Activated CD8-positive, alpha-beta memory T cell treated with anti-CD3 and anti-CD28 coated beads for 4 hours (primary cell): ENCODE measurements around the gene TECR.
"Not testable (repeated sequence)": the region's sequence is repeated elsewhere in the genome, so short reads cannot be mapped to it uniquely, and the experiment has no call there.

Experiments
- DNase-seq, 2 donors: peaks; one replicate each; pipeline ENCODE4 v3.0.0-alpha.2; 2020; ENCODE audit warnings: low read depth in 2 of 2

Gene TECR, protein sequence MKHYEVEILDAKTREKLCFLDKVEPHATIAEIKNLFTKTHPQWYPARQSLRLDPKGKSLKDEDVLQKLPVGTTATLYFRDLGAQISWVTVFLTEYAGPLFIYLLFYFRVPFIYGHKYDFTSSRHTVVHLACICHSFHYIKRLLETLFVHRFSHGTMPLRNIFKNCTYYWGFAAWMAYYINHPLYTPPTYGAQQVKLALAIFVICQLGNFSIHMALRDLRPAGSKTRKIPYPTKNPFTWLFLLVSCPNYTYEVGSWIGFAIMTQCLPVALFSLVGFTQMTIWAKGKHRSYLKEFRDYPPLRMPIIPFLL

DNA sequence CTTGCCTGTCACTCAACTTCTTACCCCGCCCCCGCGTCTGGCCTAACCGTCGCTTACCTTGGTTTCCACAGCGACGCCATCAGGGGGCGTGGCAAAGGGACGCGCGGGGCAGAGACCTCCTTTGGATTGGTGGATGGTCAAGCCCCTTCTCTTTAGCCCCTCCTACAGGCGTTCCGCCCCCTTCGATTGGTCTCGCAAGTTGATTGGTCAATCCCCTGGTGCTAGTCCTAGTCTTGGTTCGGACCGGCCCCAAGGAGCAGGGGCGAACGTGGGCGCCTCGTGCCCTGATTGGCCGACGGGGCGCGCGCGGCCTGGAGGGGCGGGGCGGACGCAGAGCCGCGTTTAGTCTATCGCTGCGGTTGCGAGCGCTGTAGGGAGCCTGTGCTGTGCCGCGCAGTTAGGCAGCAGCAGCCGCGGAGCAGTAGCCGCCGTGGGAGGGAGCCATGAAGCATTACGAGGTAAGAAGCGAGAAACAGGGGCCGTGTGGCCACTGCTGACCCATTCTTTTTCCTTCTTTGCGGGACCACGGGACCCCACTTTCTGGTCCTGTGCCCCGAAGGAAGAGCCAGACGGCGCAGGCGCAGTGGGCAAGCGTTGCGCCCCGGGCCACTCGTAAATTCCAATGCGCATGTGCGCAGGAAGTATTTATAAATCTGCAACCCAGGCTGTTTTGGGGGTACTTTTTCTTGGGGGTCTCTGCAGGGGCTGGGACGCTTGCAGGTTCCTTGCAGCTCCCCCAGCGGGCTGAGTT, at the start of gene TECR:
Gene TECR, plus strand, starts transcription at position 341 of the 751 bp plus-strand sequence. Its CDS starts 103 bp downstream, at position 444.
- peak; percentile 100 for DNase-seq

DNA sequence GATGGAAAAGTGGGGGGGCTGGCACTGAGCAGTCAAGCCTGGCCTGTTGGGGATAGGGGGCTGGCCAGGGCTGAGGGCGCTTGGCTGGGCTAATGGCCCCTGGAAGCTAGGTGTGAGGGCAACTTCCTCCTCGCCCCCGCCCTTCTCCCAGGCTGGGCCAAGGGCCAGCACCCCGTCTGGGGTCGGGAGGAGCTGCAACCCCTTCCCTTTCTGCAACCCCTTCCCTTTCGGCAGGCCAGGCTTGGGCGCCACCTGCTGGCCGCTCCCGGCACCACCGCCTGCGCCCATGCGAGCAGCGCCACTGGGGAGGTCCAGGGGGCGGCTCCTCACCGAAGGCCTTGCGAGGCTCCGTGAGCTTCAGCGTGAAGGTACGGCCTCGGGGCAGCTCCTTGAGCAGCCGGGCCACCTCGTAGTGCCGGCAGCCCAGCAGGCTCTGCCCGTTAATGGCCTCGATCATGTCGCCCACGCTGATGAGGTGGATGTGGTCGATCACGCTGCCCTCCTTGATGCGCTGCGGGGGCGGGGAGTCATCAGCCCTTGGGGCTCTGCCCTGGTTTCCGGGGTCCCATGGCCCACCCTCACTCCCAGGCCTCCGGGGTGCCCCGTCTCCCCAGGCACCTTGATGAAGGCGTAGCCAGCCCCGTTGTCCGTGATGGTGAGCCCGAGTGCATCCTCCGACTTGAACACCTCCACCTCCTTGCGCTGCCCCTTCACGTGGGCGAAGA, 49.3 kb upstream of the TECR start:
- peak; percentile 35 to 48 for DNase-seq

DNA sequence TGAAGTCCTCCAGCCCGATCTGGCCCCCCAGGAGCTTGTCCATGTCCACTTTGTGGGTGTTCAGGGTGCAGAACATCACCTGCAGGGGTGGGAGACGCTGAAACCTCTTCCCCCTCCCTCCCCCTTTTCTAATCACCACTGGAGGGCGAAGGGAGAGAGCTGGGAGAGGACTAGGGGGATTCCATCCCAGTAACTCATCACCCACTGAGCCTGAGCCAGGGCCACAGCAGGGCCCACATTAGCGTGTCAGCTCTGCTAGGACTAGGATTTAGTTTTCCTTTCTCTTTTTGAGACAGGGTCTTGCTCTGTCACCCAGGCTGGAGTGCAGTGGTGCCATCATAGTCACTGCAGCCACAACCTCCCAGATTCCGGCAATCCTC, 48.7 kb upstream of the TECR start:
- DNase-seq, result no peak

DNA sequence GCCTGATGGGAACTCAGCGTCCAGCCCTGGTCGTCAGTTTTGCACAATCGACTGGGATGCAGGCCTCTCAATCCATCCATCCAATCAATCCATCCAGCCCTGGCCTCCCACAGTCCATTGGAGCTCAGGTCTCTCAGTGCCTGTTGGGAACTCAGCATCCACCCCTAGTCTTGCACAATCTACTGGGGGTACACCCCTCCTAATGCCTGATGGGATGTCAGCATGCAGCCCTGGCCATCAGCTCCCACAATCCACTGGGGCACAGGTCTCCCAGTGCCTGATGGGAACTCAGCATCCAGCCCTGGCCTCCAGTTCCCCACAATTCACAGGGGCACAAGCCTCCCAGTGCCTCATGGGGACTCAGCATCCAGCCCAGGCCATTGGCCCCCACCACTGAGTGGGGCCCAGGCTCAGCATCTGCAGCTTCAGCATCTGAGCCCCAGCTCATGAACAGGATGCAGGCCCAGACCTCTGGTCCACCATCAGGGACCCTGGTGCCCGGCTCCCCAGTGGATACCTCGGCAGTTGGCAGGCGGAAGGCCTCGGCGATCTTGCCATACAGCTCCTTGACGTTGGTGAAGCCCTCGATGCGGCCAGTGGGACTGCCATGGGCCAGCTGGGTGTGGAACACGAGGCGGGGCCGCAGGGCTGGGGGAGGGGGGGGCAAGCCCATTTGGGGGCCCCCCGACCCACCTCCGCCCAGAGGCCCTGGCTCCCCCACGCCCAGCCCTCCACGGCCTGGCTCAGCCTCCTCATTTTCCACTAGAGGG, 47.0 kb upstream of the TECR start:
- no peak for DNase-seq

DNA sequence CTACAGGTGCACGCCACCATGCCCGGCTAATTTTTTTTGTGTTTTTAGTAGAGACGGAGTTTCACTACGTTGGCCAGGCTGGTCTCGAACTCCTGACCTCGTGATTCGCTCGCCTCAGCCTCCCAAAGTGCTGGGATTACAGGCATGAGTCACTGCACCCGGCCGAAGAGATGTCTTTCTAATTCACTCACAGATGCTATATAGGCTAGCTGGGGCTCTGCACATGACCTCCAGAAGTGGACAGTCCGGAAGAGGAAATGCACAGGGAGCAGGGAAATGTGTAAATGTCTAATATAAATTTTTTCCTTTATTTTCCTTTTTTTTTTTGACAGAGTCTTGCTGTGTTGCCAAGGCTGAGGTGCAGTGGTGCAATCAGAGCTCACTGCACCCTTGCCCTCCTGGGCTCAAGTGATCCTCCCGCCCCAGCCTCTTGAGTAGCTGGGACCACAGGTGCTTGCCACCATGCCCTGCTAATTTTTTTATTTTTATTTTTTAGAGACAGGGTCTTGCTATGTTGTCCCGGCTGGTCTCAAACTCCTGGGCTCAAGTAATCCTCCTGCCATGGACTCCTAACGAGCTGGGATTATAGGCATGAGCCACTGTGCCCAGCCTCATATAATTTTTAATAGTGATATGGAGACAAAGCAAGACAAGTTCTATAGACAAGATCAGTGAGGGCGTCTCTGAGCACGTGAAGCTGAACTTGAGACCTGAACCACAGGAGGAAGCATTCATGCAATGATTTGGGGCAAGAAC, 41.8 kb upstream of the TECR start:
- no peak for DNase-seq

DNA sequence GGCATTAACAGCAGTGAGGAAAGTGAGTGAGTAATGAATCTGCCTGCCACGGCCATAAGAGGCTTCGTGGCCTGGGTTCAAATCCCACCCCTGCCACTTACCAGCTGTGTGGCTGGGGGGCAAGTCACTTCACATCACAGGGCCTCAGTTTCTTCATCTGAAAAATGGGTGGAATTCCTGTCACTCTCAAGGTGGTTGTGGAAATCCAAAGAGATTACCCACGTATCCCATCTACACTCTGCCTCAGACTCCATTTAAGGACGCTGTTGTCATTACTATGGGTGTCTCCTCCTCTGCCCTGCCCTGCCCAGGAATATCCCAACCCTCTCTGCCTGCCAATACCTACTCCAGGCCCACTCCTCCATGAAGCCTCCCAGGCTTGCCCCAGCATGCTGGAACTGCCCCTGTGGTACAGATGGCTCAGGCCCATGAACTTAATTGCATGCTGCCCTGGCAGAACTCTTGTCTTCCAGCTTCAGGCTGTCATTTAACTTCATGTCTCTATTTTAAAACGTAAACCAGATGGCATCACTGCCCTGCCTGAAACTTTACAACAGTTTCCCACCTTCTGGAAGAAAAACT, 36.5 kb upstream of the TECR start:
- no peak for DNase-seq

DNA sequence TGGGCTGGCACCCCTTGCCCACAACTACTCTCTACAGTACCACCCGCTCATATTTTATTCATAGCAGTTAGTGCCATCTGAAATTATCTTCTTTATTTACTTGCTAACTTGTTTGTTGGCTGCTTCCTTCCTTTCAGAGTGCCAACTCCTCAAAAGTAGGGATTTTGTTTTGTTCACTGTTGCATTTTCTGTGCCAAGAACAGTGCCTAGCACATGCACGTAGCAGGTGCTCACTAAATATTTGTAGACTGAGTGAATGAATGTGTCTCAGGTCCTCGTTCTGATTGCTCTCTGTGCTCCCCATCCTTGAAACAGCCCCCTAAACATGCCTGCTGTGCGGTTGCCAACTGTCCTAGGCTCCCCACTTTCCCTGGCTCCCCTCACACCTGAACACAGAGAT, 35.0 kb upstream of the TECR start:
- no peak for DNase-seq

DNA sequence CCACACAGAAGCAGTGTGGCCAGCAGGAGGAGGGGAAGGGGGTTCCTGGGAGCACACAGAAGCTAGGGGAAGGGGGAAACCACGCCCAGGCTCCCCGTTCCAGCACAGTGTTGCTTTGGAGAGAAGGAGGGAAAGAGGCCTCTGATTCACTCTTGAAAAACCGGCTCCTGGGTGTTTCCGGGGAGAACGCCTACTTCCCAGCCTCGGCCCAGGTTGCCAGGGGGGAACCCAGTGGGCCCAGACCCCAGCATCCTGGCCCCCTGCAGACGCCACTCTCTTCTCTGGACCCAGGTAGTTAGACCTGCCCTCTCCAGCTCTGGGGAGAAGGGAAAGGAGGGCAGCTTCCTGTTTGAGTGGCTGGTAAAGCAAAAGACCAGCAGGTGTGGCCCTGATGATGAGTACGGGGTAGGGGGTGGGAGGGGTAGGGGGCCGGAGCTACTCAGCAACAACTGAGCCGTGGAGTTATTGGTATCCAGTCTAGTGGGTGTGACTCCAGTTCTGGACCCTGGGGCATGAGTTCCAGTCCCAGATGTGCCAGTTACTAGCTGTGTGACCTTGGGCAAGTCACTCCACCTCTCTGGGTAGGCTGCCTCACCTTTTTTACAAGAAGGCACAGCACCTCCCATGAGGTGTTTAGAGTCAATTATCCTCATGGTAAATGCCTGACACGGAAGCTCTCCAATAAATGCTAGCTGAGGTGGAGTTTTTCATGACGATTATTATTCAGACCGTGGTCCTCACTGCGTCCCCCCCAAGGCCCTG, 34.3 kb upstream of the TECR start:
- DNase-seq, result no peak

DNA sequence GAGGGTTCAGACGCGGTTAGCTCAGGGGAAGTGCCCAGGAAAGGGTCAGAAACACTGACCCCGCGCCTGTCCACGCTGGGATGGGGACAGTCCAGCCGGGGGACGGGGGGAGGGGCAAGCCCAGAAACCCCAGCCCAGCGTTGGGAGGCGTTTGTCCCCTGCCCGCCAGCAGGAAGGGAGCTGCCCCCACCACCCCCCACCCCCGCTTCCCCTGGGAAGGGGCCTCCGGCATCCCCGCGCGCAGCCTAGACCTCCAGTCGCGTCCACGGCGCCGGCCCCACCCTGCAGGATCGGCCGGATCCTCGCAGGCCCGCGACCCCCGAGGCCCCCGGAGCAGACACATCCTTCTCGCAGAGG, 33.7 kb upstream of the TECR start:
- no peak for DNase-seq

DNA sequence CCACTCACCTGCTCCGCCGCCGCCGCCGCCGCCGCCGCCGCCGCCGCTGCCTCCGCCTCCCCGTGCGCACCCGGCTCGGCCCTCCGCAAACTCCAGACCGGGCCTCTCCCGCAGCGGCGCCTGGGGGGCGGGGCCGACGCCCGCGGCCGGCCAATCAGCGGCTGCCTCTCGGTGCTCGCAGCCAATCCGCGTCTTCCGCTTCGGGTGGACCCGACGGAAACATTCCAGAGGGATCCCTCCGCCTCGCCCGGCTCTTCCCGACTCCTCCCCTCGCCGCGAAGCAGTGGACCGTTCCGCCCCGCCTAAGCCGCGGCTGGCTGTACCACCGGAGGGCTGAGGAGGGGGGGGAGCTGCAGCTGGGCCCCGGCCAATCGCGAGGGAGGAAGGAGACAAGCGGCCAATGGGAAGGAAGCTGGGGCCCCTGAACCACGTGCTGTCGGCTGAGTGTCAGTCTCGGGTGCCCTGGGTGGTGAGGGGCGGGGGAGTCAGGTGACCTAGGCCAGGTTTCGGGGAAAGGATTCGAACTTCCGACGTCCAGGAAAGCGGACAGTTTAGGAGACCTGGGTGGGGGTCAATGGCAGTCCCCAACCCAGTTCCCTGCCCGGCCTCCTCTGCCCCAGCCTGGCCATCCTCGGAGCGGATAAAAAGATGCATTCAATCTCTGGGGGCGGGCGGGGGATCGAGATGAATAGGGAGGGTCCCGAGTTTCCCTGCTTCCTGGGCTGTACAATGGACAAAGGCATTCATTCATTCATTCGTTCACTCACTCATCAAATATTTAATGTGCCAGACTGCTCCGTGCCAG, 33.2 kb upstream of the TECR start, which contains the start of gene GIPC1:
Gene GIPC1, minus strand, starts transcription at position 99 of the 805 bp plus-strand sequence. CDS start 13,151 bp downstream, outside the sequence.
- peak; percentile 54 to 60 for DNase-seq

DNA sequence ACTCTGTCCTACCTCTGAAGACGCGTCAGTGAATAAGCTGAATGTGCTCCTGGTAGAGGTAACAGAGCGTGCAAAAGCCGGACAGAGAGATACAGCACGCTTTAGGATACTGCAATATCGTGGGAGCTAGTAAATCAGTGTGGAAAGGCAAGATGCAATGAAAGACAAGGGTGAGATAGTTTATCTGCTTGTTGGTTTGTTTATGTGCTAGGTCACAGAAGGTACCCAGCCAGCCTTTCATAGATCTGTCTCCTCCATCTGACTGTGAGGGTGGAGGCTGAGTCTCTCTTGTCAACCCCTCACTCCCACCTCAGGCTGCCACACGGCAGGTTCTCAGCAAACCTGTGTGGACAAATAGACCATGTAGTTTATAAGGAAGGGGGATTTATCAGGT, 32.6 kb upstream of the TECR start:
- DNase-seq, result no peak

DNA sequence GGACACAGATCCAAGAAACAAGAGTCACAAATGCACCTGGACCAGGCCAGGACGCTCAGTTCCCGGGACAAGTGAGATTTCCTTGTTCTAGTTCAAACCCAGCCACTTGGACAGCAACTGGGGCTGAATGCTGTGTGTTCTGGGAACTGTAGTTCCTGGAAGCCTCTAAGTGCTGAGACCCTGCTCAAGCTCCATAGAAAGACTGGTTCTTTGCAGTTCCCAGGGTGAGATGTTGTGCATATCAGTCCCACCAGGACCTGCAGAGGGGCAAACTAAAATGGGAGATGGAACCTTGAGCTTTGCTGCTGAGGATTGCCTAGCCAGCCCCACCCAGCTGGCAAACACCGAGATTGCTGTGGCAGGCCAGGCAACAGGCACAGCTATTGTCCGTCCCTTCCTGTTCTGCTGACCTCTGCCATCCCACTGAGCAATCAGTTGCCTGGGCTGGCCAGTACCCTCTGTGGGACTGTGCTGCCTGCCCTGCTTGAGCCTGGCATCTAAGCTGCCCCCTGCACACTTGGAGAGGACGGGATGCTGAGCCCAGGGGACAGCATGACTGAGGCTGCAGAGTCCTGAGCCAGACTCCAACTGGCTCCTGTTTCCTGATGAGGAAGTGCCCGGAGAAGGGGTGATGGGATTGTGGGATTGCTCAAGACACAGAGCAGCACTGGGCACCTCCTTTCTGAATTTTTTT, 32.0 kb upstream of the TECR start:
- no peak for DNase-seq

DNA sequence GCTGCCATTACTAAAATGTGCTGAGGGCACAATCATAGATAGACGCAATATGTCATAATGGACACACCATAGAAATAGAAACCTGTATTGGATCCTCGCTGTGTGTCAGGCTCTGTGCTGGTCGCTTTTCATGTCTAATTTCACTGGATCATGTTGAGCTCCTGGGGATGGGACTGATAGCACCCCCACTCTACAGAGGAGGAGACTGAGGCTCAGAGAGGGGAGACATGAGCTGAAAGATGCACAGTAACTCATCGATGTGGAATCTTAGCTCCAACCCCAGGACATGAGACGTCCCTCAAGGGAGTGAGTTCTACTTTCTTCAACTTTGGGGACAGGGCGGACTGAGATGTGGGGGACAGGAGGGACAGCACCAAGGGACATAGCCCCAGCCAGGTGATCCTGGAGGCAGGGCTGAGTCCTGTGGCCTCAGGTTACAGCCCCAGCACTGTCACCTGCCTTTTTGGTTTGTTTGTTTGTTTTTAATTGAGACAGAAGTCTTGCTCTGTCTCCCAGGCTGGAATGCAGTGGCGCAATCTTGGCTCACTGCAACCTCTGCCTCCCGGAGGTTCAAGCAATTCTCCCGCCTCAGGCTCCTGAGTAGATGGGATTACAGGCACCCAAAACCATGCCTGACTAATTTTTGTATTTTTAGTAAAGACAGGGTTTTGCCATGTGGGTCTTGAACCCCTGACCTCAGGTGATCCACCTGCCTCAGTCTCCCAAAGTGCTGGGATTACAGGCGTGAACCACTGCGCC, 26.9 kb upstream of the TECR start:
- no peak for DNase-seq

DNA sequence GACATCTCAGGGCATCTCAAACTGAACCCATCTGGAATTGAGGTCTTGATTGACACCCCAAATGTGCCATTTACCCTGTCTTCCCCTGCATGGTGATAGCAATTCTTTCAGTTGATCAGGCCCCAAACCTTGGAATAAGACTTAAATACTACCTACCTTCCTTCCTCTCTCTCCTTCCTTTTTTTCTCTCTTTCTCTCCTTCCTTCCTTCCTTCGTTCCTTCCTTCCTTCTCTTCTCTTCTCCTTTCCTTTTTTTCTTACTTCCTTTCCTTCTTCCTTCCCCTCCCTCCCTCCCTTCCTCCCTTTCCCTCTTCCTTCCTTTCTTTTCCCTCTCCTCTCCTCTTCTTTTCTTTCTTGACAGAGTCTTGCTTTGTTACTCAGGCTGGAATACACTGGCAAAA, 26.1 kb upstream of the TECR start:
- no peak for DNase-seq

DNA sequence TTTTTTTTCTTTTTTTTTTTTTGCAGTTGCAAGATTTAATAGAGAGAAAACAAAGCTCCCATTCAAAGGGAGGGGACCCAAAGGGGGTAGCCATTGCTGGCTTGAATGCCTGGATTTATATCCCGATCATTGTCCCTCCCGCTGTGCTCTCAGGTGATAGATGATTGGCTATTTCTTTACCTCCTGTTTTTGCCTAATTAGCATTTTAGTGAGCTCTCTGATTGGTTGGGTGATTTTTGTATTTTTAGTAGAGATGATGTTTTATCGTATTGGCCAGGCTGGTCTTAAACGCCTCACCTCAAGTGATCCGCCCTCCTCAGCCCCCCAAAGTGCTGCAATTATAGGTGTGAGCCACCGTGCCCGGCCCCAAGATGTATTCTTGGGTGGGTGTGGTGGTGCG, 24.8 kb upstream of the TECR start:
- not testable (repeated sequence) for DNase-seq

DNA sequence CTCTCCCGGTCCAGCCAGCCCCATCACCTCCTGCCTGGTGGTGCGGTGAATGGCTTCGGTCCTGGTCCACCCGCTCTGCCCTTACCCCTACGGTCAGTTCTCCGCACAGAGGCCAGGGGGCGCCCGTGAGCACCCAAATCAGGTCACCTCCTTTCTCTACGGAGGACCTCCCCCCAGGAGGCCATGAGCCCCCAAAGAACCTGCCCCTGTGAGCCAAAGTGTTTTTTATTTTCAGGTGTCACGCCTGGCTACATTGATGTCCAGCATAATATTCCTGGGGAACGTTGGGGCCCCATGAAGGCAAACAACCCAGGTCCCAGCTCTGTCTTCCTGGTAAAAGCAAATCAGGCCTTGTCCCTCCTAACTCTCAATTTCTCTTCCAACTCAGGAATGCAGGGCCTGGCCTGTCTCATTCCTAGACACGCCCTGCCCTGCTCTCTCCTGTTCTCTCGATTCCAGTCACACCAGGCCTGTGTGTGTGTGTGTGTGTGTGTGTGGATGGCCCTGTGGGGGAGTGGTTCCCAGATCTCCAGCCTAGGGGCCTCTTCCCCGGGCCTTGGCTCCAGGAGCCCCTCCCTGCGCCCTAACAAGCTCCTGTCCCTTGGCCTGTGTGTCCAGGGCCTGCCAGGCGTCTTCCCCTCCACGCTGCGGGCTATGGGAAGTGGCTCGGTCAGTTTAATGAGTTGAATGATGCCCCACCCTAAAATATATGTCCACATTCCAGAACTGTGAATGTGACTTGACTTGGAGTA, 23.7 kb upstream of the TECR start:
- DNase-seq, result no peak
